GM18498 (cell line): Measurements from ENCODE around the gene KCP.

Experiments used
- ATAC-seq: cut with Tn5 transposase; IDR thresholded peaks from one replicate; pipeline ENCODE4 v1.9.1; 2021; ENCODE audit warnings: mild to moderate bottlenecking, moderate library complexity; ENCODE audit not compliant: unreplicated experiment

Gene KCP

GRCh38 chr7:128842674-128843641 lies 67.6 kb downstream of the KCP start:
- no peak for ATAC-seq

- no peak for ATAC-seq
These were observed 68.4 kb downstream of the KCP start for GRCh38 chr7:128841921-128842673.

DNA sequence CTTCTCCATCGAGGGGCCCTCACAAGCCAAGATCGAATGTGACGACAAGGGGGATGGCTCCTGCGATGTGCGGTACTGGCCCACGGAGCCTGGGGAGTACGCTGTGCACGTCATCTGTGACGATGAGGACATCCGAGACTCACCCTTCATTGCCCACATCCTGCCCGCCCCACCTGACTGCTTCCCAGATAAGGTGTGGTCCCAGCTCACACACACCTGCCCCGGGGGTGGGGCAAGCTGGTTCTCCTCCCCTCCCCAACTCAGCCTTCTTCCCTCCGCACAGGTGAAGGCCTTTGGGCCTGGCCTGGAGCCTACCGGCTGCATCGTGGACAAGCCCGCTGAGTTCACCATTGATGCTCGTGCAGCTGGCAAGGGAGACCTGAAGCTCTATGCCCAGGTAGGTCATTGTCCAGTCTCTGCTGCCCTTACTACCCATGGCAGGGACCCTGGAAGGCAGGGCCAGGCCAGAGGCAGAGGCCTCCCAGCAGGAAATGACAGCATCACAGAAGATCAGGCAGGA lies 69.3 kb downstream of the KCP start:
- ATAC-seq: no peak

- no peak for ATAC-seq
These were observed 70.0 kb downstream of the KCP start for GRCh38 chr7:128840326-128841170.

GRCh38 chr7:128839751-128840177 lies 70.7 kb downstream of the KCP start:
- ATAC-seq: no peak

DNA sequence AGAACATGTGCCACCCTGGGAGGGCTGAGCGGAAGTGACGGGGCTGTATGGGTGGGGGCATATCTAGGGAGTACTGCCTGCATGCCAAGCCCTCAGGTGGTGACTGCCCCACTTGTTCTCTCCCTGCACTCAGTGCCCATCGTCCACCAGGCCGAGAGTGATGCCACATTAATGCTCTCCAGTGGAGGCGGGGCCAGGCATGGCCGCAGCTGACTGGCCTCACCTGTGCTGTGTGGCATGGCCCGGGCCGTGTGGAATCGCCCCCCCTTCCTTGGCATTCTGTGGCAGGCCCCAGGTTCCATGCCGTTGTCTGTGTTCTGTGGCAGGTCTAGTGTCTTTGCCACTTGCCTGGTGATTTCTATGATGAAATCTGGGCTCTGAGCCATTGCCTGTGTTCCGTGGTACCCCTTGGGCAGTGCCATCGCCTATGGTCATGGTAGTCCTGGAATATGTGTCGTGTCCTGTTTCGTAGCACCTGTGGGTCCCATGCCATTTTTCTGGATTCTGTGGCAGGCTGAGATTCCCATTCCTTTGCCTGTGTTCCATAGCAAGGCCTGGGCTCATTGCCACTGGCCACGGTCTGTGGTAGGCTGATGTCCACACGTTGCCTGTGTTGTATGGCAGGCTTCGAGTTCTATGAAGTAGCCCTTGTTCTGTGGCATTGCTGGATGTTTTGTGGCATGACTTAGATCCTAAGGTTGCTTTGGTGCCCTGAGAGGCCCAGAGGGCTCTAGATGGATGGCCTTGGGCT lies 71.4 kb downstream of the KCP start:
- no peak for ATAC-seq

- ATAC-seq: no peak
These were observed 72.3 kb downstream of the KCP start for GRCh38 chr7:128838109-128838779.

- no peak for ATAC-seq
These were observed 73.0 kb downstream of the KCP start for GRCh38 chr7:128837521-128837921.

DNA sequence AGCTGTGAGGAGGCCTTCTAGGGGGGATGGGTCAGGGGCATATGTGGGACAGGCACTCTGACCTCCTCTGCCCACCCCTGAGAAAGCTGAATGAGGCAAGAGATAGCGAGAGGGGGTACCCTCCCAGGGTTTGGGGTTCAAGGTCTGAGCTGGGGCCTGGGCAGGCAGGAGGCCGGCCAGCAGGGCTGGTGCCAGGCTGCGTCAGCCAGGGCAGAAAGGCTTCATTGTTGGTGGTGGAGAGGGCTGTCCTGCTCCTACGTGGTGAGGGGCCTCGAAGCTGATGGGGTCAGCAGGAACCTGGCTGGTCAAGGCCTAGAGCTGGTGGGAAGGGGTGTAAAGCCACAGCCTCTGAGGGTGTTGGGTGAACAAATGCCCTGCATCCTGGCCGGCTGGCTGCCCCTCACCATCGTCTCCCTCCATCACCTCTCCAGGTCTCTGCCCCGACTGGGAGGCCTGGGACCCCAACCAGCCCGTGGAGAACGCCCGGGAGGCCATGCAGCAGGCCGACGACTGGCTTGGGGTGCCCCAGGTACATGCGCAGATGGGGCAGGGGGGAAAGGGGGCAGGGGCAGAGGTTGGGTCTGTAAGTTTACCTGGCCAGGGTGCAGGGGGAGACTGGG lies 73.7 kb downstream of the KCP start:
- ATAC-seq: no peak

- ATAC-seq: no peak
These were observed 74.5 kb downstream of the KCP start for GRCh38 chr7:128835790-128836641.

DNA sequence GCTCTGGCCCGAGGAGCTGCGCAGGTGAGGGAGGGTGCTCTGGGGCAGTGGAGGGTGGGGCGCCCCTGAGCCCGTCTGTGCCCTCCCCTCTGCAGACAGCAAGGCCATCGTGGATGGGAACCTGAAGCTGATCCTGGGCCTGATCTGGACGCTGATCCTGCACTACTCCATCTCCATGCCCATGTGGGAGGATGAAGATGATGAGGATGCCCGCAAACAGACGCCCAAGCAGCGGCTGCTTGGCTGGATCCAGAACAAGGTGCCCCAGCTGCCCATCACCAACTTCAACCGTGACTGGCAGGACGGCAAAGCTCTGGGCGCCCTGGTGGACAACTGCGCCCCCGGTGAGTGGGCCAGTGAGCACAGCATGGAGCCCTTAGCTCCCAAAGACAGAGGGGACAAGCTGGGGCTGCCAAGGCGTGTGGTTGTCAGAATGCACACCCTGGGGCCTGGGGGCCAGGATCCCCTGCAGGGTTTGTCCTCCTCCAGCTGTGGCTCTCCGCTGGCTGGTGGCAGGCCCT lies 75.2 kb downstream of the KCP start:
- ATAC-seq: no peak

- ATAC-seq: no peak
These were observed 76.6 kb downstream of the KCP start for GRCh38 chr7:128833946-128834325.

GRCh38 chr7:128833148-128833945 lies 77.2 kb downstream of the KCP start:
- no peak for ATAC-seq

DNA sequence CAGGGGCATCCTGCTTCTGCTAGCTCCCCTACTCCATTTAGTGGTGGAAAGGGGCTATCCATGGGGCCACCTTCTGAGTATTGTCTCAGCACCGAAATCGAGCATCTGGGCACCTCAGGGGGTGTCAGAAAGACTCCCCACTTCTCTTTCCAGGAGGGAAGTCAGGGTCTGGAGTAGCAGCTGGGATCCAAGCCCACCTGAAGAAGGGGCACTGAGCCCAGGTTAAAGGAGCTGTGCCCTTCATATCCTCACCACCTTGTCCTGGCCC lies 77.7 kb downstream of the KCP start:
- no peak for ATAC-seq

DNA sequence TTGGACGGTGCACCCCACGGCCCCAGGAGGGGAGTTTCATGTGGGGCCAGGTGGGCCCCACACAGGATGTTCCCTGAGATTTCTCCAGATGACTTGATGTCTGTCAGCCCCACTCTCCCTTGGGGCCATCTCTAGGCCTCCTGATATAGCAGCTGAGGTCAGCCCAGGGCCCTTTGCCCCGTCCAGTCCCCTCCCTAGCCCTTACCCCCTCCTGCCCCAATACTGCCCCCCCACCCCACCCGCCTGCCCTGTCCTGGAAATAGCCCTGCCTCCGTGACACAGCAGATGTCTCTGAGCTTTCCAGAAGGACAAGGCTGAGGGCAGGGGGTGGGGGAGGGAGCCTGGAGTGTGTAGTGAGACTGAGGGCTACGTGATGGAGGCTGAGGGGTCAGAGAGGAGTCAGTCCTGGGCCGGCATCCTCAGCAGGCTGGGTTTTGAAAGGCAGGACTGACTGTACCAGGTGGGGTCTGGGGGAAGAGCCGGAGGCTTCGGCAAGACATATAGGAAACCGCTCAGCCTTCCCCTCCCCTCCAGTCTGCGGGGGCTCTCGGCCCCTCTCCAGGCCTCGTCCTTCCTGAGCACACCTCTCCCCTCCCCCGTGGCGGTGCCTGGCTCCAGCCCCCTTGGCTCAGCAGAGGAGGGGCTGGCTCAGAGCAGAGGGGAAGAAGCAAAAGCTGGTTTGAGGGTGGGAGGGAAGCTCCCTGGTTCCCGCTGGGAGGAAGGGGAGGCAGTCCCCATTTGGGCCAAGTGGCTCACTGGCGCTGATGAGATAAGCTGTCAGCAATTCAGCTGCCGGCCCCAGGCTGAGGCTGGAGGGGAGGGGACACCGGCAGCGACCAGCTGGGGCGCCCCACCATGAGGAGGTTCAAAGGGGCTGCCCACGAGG lies 78.3 kb downstream of the KCP start:
- no peak for ATAC-seq

GRCh38 chr7:128831178-128831993 lies 79.1 kb downstream of the KCP start:
- ATAC-seq: no peak
